NCI-H1417 (cell line): Measurements from ENCODE around the gene CD59.
"Not testable (repeated sequence)": the region's sequence is repeated elsewhere in the genome, so short reads cannot be mapped to it uniquely, and the experiment has no call there.

Experiments used
- DNase-seq, 3 experiments: peaks; one replicate each; lab custom pipeline; 2025; lab: John Stamatoyannopoulos, UW

CD59 gene

GRCh38 chr11:33692541-33692940 lies 43.7 kb downstream of the CD59 start:
- no peak for DNase-seq

- DNase-seq = peak in 2 of 3 experiments; percentile 52 to 74
These were observed 44.2 kb downstream of the CD59 start for GRCh38 chr11:33692013-33692504.

- peak in 2 of 3 experiments; percentile 70 to 92 for DNase-seq
These were observed 45.0 kb downstream of the CD59 start for GRCh38 chr11:33691066-33691864.

DNA sequence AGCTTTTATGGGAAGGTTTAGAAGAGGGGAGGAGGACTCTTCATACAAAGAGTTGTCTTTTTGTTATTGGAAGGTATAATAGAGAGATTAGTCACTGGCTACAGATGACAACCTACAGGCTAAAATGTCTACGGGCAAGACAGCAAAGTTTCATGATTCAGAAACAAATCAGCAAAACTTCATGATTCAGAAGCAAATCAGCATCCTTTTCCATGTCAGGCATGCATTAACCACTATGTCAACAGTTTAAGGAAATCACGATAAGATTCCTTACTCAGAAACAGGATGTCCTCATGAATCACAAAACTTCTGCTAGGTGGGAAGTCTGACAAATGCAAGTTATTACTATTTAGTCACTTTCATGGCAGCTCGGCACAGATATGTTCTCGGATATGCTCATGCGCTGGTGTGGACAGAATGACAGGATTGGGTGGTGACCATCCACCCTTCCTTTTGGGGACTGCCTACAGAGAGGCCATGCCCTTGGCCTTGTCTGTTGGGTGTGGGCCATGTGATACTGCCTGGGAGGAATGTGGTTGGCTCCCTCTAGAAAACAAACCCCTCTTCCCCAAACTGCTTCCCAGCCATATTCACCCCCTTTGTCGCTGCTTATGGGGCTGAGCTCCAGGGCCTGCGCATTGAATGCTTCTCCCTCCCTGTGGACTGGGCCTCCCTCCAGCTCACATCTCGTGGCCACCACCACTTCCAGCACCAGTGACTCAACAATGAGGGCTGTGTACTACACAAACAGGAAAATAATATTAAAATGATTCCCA lies 45.7 kb downstream of the CD59 start:
- DNase-seq = no peak

- no peak for DNase-seq
These were observed 46.7 kb downstream of the CD59 start for GRCh38 chr11:33689501-33689900.

- DNase-seq = no peak
These were observed 47.1 kb downstream of the CD59 start for GRCh38 chr11:33689085-33689484.

DNA sequence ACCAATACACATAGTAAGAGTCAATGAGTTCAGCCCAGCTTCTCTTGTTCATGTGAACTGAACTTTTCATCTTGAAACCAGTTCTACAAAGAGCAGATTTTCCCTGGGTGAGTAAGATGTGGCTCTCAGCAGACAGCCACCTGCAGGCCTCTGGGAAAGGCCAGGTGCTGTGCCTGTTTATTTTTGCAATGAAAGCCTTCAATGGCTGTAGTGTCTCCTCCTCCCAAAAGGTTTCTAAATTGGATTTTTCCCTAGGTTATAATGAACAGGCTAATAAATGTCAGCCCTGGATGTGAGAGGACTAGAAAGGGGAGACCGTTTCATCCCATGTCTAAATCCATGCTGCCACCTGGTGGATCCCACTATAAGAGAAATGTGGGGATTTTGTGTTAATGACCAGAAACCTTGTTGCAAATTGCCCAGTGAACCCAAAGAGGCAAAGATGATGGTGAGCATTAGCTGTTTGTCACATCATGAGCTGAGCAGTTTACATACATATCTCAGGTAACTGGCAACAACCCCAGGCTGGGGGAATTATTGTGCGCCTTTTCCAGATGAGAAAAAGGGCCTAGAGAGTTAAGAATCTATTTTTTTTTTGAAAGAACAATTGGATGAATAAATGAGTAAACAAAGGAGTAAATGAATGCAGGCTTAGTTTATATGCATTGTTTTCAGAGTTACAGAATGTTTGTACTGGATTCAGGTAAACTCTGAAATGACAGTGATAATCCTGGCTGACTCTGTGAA lies 48.3 kb downstream of the CD59 start:
- peak; percentile 59 to 91 (median 67) for DNase-seq

- DNase-seq = no peak
These were observed 51.1 kb downstream of the CD59 start for GRCh38 chr11:33685082-33685481.

DNA sequence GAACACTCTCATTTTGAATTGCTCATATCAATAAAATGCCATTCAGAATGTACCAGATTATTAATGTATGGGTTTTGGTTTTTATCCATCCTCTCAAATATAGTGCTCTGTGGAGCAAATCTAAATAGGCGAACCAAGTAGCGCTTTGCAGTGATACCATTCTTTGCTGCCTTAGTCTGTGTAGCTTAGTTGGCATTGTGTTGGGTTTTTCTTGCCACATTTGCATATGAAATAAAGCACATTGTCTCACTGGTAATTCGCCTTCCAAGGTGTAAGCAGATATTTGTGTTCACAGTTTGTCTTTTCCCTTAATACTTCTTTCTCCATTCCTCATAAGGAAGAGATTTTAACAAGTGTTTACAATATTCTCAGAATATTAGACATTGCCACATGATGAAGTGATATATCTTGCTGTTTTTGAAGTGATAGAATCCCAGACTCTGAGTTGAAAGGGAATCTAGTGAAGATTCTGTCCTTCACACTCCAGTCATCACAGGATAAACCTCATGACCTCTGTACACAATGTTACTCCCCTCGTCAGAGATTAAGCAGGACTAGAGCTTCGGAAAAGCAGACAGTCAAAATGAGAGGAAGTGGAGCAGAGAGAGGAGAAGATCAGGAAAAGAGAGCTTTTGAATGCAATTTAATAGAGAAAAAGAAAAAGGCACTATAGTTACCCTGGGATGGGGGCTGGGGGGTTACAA lies 52.1 kb downstream of the CD59 start:
- no peak for DNase-seq

DNA sequence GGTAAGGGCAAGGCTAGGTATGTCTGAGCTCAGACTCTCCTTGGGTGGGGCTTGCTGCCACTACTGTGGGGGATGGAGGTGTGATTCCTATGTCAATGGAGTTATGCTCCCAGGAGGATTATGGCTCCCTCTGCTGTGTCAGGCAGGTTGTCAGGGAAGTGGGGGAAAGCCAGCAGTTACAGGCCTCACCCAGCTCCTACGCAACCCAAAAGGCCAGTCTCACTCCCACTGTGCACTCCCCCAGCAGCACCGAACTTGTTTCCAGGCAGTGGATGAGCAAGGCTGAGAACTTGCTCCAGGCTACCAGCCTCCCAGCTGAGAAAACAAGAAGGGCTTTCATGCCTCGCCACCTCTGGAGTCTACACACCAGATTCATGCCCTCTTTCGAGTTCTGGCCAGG lies 53.8 kb downstream of the CD59 start:
- peak; percentile 18 to 48 (median 31) for DNase-seq

DNA sequence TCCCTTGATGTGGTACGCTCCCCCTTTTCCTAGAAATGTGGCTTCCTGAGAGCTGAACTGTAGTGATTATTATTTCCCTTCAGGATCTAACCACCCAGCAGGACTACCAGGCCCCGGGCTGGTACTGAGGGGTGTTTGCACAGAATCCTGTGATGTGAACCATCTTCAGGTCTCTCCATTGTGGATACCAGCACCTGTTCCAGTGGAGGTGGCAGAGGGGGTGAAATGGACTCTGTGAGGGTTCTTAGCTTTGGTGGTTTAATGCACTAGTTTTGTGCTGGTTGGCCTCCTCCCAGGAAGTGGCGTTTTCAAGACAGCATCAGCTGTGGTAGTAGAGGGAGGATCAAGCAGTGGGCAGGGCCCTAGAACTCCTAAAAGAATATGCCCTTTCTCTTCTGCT lies 54.2 kb downstream of the CD59 start:
- DNase-seq = no peak

- DNase-seq = not testable (repeated sequence)
These were observed 57.6 kb downstream of the CD59 start for GRCh38 chr11:33678616-33679015.

DNA sequence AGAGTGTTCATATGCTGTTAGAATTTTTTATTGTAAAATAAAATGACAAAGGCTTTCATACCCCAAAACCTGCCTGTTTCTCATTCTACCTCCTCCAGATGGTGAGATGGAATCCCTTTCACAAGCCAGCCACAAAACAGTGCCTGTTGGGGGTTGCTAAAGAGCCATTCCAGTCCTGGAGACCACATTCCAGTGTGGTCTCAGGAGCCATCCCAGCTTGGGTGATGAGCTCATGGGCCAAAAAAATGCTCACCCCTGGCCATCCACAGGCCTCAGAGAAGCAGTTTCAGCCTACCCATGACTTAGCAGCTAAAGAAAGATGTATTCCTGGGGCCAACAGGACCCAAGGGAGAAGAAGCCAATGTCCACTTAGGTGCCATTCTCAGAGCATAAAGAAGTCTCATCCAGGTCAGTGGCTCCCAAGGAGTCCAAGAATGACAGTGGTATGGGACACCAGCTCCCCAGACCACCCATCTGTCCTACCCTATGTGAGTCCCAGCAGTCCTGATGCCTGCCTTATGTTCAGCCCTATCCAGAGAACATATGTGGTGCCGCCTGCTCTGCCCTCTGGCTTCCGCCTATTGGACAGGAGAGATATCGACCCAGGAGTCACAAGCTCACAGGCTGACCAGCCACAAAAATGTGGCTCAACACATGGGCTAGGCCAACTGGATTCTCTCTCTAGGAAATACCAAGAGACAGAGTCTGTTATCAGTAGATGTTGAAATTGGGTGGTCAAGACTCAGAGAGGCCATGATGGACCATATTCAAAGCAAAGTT lies 62.0 kb downstream of the CD59 start:
- no peak for DNase-seq

GRCh38 chr11:33672273-33672672 lies 64.0 kb downstream of the CD59 start:
- no peak for DNase-seq

GRCh38 chr11:33670250-33671011 lies 65.8 kb downstream of the CD59 start:
- DNase-seq = no peak

DNA sequence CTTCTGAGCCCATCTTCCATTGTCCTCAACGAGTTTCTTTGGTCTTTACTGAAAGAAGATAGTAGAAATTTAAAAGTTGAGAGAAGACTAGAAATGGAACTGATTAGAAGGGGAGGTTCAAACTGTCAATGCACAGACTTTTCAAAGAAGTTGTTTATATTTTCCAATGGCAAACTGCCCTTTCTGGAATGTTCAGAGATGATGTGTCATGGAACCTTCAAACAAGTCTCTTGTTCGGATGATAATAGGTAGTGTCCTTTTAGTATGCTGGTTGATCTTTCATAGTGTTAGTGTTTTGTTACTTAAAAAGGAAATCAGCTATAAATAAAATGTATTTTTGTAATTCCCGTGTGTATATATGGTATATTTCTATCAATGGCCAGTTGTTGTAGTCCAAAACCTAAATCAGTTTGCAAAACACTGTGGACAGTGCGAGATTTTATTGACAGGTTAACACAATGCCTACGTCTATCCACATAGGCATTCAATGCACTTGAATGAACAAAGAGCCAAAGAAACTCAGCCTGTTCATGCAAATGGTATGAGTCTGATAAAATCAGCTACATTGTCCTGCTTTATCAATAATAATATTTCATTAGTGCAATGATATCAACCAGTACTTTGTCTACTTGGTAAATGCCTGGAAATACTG lies 66.5 kb downstream of the CD59 start:
- no peak for DNase-seq

DNA sequence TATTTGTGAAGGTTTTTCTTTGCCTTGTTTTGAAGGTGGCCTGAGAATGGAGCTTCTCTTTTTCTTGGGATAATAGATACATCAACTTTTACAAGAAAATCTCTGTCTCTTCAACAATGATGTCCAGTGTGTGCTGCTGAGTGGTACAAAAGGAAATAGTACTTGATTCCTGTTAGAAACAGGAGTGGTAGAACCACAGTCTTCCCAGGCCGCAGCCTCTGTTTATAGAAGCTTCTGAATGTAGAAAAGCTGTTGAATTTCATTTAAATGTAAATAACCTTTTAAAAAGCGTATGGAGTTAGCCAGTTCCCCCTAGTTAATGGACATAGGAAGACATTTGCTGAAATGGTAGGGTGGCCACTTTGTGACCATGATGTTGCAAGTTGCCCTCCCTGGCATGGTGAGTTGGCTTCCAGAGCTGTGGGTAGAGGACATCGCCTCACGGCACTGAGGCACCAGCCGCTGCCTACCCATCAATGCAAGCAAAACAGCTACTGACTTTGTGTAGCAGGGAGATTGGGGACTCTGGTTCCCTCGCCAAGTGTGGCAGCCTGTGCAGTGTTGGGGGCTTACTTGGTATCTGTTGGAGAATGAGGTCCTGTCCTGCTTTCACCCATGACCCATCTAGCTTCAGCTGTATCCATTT lies 67.1 kb downstream of the CD59 start:
- peak in 1 of 3 experiments; percentile 50 for DNase-seq

DNA sequence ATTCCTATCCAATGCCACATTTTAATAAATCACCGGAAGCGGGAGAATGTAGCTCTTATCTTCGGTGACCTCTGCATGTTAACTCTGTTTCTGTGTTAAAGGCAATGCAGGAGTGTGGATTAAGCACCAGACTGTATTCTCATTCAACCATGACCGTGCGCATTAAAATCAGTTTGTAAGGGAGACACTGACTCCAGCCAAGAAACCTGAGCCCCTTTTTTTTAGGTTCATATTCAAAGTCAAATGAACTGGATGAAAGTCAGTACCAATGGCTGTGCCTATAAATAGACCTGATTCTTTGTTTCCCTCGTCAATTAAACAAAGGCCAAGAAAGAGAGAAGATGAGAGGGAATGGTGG lies 67.8 kb downstream of the CD59 start:
- peak in 2 of 3 experiments; percentile 8 to 91 for DNase-seq

- DNase-seq = no peak
These were observed 68.3 kb downstream of the CD59 start for GRCh38 chr11:33667819-33668467.
